CD8-positive, alpha-beta memory T cell (primary cell): ENCODE measurements around the gene MCM8. TPM values are rescaled to one million over a fixed set of nuclear protein-coding genes. Genes with fewer than 3 reads are reported as not detected.

Experiments used
- CTCF ChIA-PET: fragments of 350-600 bp; sonication (Branson Sonifier 250); formaldehyde crosslinking; loops from one replicate; lab custom pipeline; 2021; ENCODE audit warnings: antibody characterized with exemption; lab: Charles Lee
- POLR2A ChIA-PET: fragments of 350-600 bp; sonication (Branson Sonifier 250); formaldehyde crosslinking; loops from one replicate; lab custom pipeline; 2021; ENCODE audit warnings: antibody characterized with exemption; lab: Charles Lee
- DNase-seq, 5 donors: peaks; one replicate each; pipeline versions ENCODE4 v3.0.0 to v3.0.0-alpha.2; 2020 to 2022; ENCODE audit warnings: mixed read lengths in 1 of 5
- H3K27ac ChIP-seq: one replicate; pipeline ENCODE4 v1.7.0; 2013; ENCODE audit warnings: low read depth, mild to moderate bottlenecking, low read length, moderate library complexity
- H3K27me3 ChIP-seq: 2 replicates; pipeline ENCODE4 v1.7.0; 2013; ENCODE audit warnings: low read length, mild to moderate bottlenecking; ENCODE audit not compliant: insufficient read depth, poor library complexity, severe bottlenecking
- H3K36me3 ChIP-seq: 2 replicates; pipeline ENCODE4 v1.7.0; 2013; ENCODE audit warnings: mild to moderate bottlenecking, low read length, moderate library complexity; ENCODE audit not compliant: insufficient read depth
- H3K4me1 ChIP-seq: 2 replicates; pipeline ENCODE4 v1.7.0; 2013; ENCODE audit warnings: mild to moderate bottlenecking, low read length, moderate library complexity; ENCODE audit not compliant: insufficient read depth
- H3K4me3 ChIP-seq: 2 replicates; pipeline ENCODE4 v1.7.0; 2013; ENCODE audit warnings: mild to moderate bottlenecking, low read length
- H3K9me3 ChIP-seq: 2 replicates; pipeline ENCODE4 v1.7.0; 2013; ENCODE audit warnings: mild to moderate bottlenecking, low read length
- H3K27ac Mint-ChIP-seq, 8 donors: one replicate each; pipeline ENCODE4 v1.8.0; 2020 to 2021; ENCODE audit warnings: mixed read lengths in 8 of 8, mild to moderate bottlenecking in 6 of 8, inconsistent platforms in 3 of 8, moderate library complexity in 3 of 8
- H3K27me3 Mint-ChIP-seq, 2 donors: one replicate each; pipeline ENCODE4 v1.8.0; 2020 to 2021; ENCODE audit warnings: mixed read lengths in 2 of 2, mild to moderate bottlenecking in 1 of 2, moderate library complexity in 1 of 2
- H3K36me3 Mint-ChIP-seq, 3 donors: one replicate each; pipeline ENCODE4 v1.8.0; 2020 to 2021; ENCODE audit warnings: mixed read lengths in 3 of 3, inconsistent platforms in 1 of 3, mild to moderate bottlenecking in 1 of 3
- H3K4me1 Mint-ChIP-seq, 3 donors: one replicate each; pipeline ENCODE4 v1.8.0; 2020 to 2021; ENCODE audit warnings: mixed read lengths in 3 of 3, inconsistent platforms in 1 of 3, mild to moderate bottlenecking in 1 of 3
- H3K4me3 Mint-ChIP-seq, 7 donors: one replicate each; pipeline ENCODE4 v1.8.0; 2020 to 2021; ENCODE audit warnings: mixed read lengths in 7 of 7, mild to moderate bottlenecking in 6 of 7, moderate library complexity in 4 of 7, inconsistent platforms in 2 of 7
- H3K9me3 Mint-ChIP-seq, 5 donors: one replicate each; pipeline ENCODE4 v1.8.0; 2020 to 2022; ENCODE audit warnings: mixed read lengths in 5 of 5, mild to moderate bottlenecking in 3 of 5, moderate library complexity in 2 of 5, inconsistent platforms in 1 of 5
- polyA plus RNA-seq: library from polyadenylated mRNA; unstranded; fragments of 300-500 nt; fragmentation: Illumina TruSeq; gene quantifications from one replicate; pipeline ENCODE4 v1.2.3, GENCODE V29; 2021
- total RNA-seq, 2 experiments: library from RNA; stranded (reverse); gene quantifications; one replicate each; pipeline ENCODE4 v1.2.3, GENCODE V29; 2021

The MCM8 gene
- total and polyA plus RNA-seq, 3 experiments from 2014 or later, result 0.35 to 33.8 (median 31.9) TPM

GRCh38 chr20:5990946-5991345 is 40.5 kb downstream of the MCM8 start:
- Mint-ChIP-seq H3K9me3 (no peaks in the 10 kb centered on the region), H3K4me3 (no peak overlapping the region), H3K36me3 (peaks cover 5 to 39% (median 9%) of the 10 kb centered on the region in 3 donors), H3K4me1 (peaks cover 12 to 23% (median 14%) of the 10 kb centered on the region in 3 donors), H3K27me3 (no peaks in the 10 kb centered on the region), H3K27ac (peak overlapping the region in 5 of 8 donors; percentile 13 to 69 (median 47))
- no peak overlapping the region for H3K27ac ChIP-seq
- H3K4me1 ChIP-seq, result no peaks in the 10 kb centered on the region
- ChIA-PET POLR2A (no interaction called here), CTCF (no interaction called here)
- no peaks in the 10 kb centered on the region for H3K27me3 ChIP-seq
- no peak for DNase-seq
- no peak overlapping the region for H3K4me3 ChIP-seq
- H3K36me3 ChIP-seq, result no peaks in the 10 kb centered on the region
- no peaks in the 10 kb centered on the region for H3K9me3 ChIP-seq

GRCh38 chr20:5991623-5992441 is 41.4 kb downstream of the MCM8 start:
- Histone ChIP-seq H3K9me3 (no peaks in the 10 kb centered on the region), H3K27ac (no peak overlapping the region), H3K4me3 (no peak overlapping the region), H3K4me1 (peaks cover 3% of the 10 kb centered on the region), H3K27me3 (no peaks in the 10 kb centered on the region), H3K36me3 (no peaks in the 10 kb centered on the region)
- Mint-ChIP-seq H3K27ac (peak overlapping the region in 5 of 8 donors; percentile 12 to 69 (median 36)), H3K27me3 (no peaks in the 10 kb centered on the region), H3K9me3 (no peaks in the 10 kb centered on the region), H3K4me1 (peaks cover 19 to 29% (median 23%) of the 10 kb centered on the region in 3 donors), H3K4me3 (no peak overlapping the region), H3K36me3 (peaks cover 5 to 30% (median 7%) of the 10 kb centered on the region in 3 donors)
- ChIA-PET CTCF (interaction anchor here (1.1 to 1.5 kb wide), 2 partner anchors 11 to 462 kb away, joined by 3 read pairs; no protein-coding TSS in a partner anchor), POLR2A (no interaction called here)
- DNase-seq, result no peak

- Histone ChIP-seq H3K9me3 (no peaks in the 10 kb centered on the region), H3K27ac (no peak overlapping the region), H3K27me3 (no peaks in the 10 kb centered on the region), H3K36me3 (no peaks in the 10 kb centered on the region), H3K4me1 (peaks cover 19% of the 10 kb centered on the region), H3K4me3 (no peak overlapping the region)
- Mint-ChIP-seq H3K27ac (peak overlapping the region; percentile 1 to 93 (median 60)), H3K36me3 (peaks cover 0 to 5% (median 3%) of the 10 kb centered on the region in 3 donors), H3K9me3 (no peaks in the 10 kb centered on the region), H3K4me1 (peaks cover 35 to 44% (median 38%) of the 10 kb centered on the region in 3 donors), H3K4me3 (peak overlapping the region; percentile 24 to 63 (median 36)), H3K27me3 (no peaks in the 10 kb centered on the region)
- ChIA-PET CTCF (interaction anchor here (1.2 kb wide), 1 partner anchor 25 kb away, joined by 3 read pairs; no protein-coding TSS in a partner anchor), POLR2A (interaction anchor here (0.7 to 0.8 kb wide), 2 partner anchors 19 to 387 kb away, joined by 5 read pairs; no protein-coding TSS in a partner anchor)
- DNase-seq, result peak; percentile 31 to 83 (median 42)
These were observed 46.3 kb downstream of the MCM8 start for GRCh38 chr20:5996765-5997164.

- no peaks in the 10 kb centered on the region for H3K9me3 Mint-ChIP-seq
These were observed 49.3 kb downstream of the MCM8 start for GRCh38 chr20:5999783-6000182.

GRCh38 chr20:6000871-6001270 is 50.4 kb downstream of the MCM8 start:
- H3K4me1 Mint-ChIP-seq, result peaks cover 31 to 46% (median 45%) of the 10 kb centered on the region in 3 donors
- Histone ChIP-seq H3K4me3 (no peak overlapping the region), H3K27me3 (no peaks in the 10 kb centered on the region), H3K36me3 (no peaks in the 10 kb centered on the region), H3K27ac (no peak overlapping the region), H3K4me1 (peaks cover 26% of the 10 kb centered on the region), H3K9me3 (no peaks in the 10 kb centered on the region)
- DNase-seq, result no peak
- peaks cover 0 to 1% of the 10 kb centered on the region in 2 donors for H3K27me3 Mint-ChIP-seq
- CTCF ChIA-PET, result interaction anchor here (3.4 kb wide), 1 partner anchor 472 kb away, joined by 15 read pairs; no protein-coding TSS in a partner anchor
- H3K36me3 Mint-ChIP-seq, result peaks cover 0 to 4% (median 0%) of the 10 kb centered on the region in 3 donors
- H3K4me3 Mint-ChIP-seq, result no peak overlapping the region
- H3K27ac Mint-ChIP-seq, result no peak overlapping the region
- no peaks in the 10 kb centered on the region for H3K9me3 Mint-ChIP-seq
- POLR2A ChIA-PET, result no interaction called here

More at GRCh38 chr20:5999783-6000182, 49.3 kb downstream of the MCM8 start:
- Histone ChIP-seq H3K9me3 (no peaks in the 10 kb centered on the region), H3K27ac (no peak overlapping the region), H3K4me3 (no peak overlapping the region), H3K4me1 (peaks cover 19% of the 10 kb centered on the region), H3K36me3 (no peaks in the 10 kb centered on the region), H3K27me3 (no peaks in the 10 kb centered on the region)
- CTCF ChIA-PET, result interaction anchor here (3.4 kb wide), 1 partner anchor 471 kb away, joined by 15 read pairs; no protein-coding TSS in a partner anchor
- Mint-ChIP-seq H3K4me3 (no peak overlapping the region), H3K36me3 (peaks cover 0 to 3% (median 3%) of the 10 kb centered on the region in 3 donors), H3K27ac (no peak overlapping the region), H3K27me3 (no peaks in the 10 kb centered on the region), H3K4me1 (peaks cover 42 to 50% (median 47%) of the 10 kb centered on the region in 3 donors)
- DNase-seq, result no peak
- POLR2A ChIA-PET, result no interaction called here

GRCh38 chr20:6006603-6006949 is 56.1 kb downstream of the MCM8 start:
- Histone ChIP-seq H3K4me3 (peak overlapping the region; percentile 70), H3K9me3 (no peaks in the 10 kb centered on the region), H3K27me3 (no peaks in the 10 kb centered on the region), H3K36me3 (peaks cover 11% of the 10 kb centered on the region), H3K27ac (peak overlapping the region; percentile 81), H3K4me1 (peaks cover 25% of the 10 kb centered on the region)
- peaks cover 0 to 26% (median 7%) of the 10 kb centered on the region in 3 donors for H3K36me3 Mint-ChIP-seq
- ChIA-PET POLR2A (no interaction called here), CTCF (interaction anchor here (0.7 to 2.0 kb wide), 2 partner anchors 476 to 478 kb away, joined by 3 to 5 read pairs; no protein-coding TSS in a partner anchor)
- H3K27ac Mint-ChIP-seq, result peak overlapping the region; percentile 6 to 97 (median 87)
- no peaks in the 10 kb centered on the region for H3K9me3 Mint-ChIP-seq
- peak overlapping the region; percentile 95 to 100 (median 98) for H3K4me3 Mint-ChIP-seq
- no peak for DNase-seq
- H3K4me1 Mint-ChIP-seq, result peaks cover 31 to 55% (median 41%) of the 10 kb centered on the region in 3 donors
- H3K27me3 Mint-ChIP-seq, result peaks cover 0 to 1% of the 10 kb centered on the region in 2 donors

GRCh38 chr20:6007094-6007528 is 56.7 kb downstream of the MCM8 start:
- ChIA-PET CTCF (interaction anchor here (0.7 to 2.0 kb wide), 2 partner anchors 477 to 478 kb away, joined by 3 to 5 read pairs; no protein-coding TSS in a partner anchor), POLR2A (no interaction called here)
- H3K36me3 Mint-ChIP-seq, result peaks cover 0 to 31% (median 12%) of the 10 kb centered on the region in 3 donors
- Histone ChIP-seq H3K27me3 (no peaks in the 10 kb centered on the region), H3K36me3 (peaks cover 11% of the 10 kb centered on the region), H3K9me3 (no peaks in the 10 kb centered on the region), H3K27ac (peak overlapping the region; percentile 81), H3K4me1 (peaks cover 25% of the 10 kb centered on the region), H3K4me3 (peak overlapping the region; percentile 70)
- peaks cover 0 to 1% of the 10 kb centered on the region in 2 donors for H3K27me3 Mint-ChIP-seq
- H3K4me3 Mint-ChIP-seq, result peak overlapping the region; percentile 95 to 100 (median 98)
- peak overlapping the region in 7 of 8 donors; percentile 43 to 97 (median 84) for H3K27ac Mint-ChIP-seq
- H3K4me1 Mint-ChIP-seq, result peaks cover 34 to 58% (median 44%) of the 10 kb centered on the region in 3 donors
- no peak for DNase-seq
- H3K9me3 Mint-ChIP-seq, result no peaks in the 10 kb centered on the region
